Left colon (tissue), 2 donors: Measurements from ENCODE around the gene RIPK4. TPM values are rescaled to one million over a fixed set of nuclear protein-coding genes. Genes with fewer than 3 reads are reported as not detected.
"Not testable (repeated sequence)": the region's sequence is repeated elsewhere in the genome, so short reads cannot be mapped to it uniquely, and the experiment has no call there.

Source experiments
- ATAC-seq: fragments of 200-7000 bp; cut with Tn5 transposase; one replicate; pipeline ENCODE4 v1.9.1; 2020; ENCODE audit warnings: mild to moderate bottlenecking, moderate library complexity
- DNase-seq, 2 donors: peaks; one replicate each; pipeline ENCODE4 v3.0.0-alpha.2; 2020
- intact Hi-C, 2 donors: fragments of 100-400 bp; cut with DNase I in 1 of 2; cut with micrococcal nuclease in 1 of 2; formaldehyde crosslinking; loops; one replicate each; pipeline versions ENCODE4 v1.11.2 to v1.14.0; 2022; cut with DNase I, micrococcal nuclease
- total RNA-seq, 2 donors: library from RNA; stranded (reverse); fragmentation: NEBNext Ultra II Directional; extraction: Animal tissue kit (Norgen Biotek cat#: 25700); gene quantifications; one replicate each; pipeline ENCODE4 v1.2.1, GENCODE V29; 2021
- donor health status: DM: no; HTN: no; CAD: no.
- donor health status: DM: yes; HTN: yes; CAD: no.

Gene RIPK4
- total RNA-seq, 2 donors from 2014 or later = 11.0 to 16.0 TPM

GRCh38 chr21:41799763-41800162 lies 32.9 kb upstream of the RIPK4 start:
- DNase-seq = no peak
- intact Hi-C loops = no loop called here
- ATAC-seq = no peak

- DNase-seq = no peak
- ATAC-seq = no peak
- intact Hi-C loops = no loop called here
These were observed 31.5 kb upstream of the RIPK4 start for GRCh38 chr21:41798326-41798725.

- no peak for ATAC-seq
- intact Hi-C loops = no loop called here
- DNase-seq = no peak
These were observed 29.7 kb upstream of the RIPK4 start for GRCh38 chr21:41796476-41797080.

DNA sequence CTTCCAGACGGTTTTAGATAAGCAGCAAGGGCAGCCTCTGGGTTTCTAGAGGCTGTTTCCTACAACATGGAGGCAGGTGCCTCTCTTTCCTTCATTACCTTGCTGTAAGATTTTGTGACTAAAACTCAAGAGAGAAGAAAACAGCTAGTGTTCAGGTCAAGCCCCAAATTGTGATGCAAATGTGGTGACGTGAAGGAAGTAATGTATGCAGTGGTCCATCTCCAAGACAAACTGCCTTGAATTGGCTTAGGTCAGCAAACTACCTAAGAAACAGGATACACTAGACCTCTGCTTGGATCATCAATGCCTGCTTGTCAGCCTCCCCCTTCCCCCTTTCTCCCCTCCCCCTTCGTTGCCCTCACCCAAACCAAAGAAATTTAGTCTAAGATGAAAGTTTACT lies 28.9 kb upstream of the RIPK4 start:
- ATAC-seq (no peak), DNase-seq (no peak)
- intact Hi-C loops = no loop called here

GRCh38 chr21:41794600-41794999 lies 27.7 kb upstream of the RIPK4 start:
- DNase-seq (no peak), ATAC-seq (no peak)
- intact Hi-C loops = no loop called here

DNA sequence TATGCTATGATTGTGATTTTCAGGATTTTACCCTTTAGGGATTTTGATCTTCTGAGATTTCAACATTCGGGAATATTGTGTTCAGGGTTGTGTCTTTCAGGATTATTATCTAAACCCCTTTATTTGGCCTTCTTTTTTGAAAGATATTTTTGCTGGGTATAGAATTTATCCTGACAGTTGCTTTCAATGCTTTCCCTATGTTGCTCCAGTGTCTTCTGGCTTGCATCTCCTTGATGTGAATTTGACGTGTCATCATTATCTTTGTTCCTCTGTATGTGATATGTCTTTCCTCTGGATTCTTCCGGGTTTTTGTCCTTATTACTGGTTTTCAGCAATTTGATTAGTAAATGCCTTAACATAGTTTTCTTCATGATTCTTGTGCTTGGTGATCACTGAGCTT lies 25.9 kb upstream of the RIPK4 start:
- intact Hi-C loops = no loop called here
- DNase-seq = no peak
- ATAC-seq = no peak

DNA sequence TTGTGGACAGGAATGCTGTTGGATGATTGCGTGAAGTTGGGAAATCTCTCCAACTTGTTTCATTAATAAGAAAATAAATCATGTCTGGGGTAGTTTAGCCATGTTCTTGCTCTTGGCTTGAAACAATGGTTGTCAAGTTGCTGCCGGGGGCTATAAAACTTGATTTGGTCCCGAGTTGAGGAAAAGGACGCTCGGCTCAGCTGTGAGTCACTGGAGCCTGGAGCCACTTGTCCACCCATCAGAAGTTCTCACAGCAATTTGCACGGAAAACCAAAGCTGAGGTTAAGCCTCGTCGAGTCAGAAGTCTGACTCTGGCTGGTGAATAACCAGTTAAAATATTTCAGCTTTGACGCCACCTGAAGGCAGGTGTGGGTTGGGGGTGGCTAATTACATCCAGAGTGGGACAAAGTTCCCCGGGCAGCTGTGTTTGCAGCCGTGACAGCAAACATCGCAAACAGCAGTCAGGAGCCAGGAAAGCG lies 19.7 kb upstream of the RIPK4 start:
- no peak for DNase-seq
- ATAC-seq = peak; percentile 30
- intact Hi-C loops = loop anchor here in 1 of 2 donors (10.0 kb wide), 1 partner anchor 502 kb away; no protein-coding TSS in a partner anchor

- intact Hi-C loops = loop anchor here in 1 of 2 donors (10.0 kb wide), 1 partner anchor 500 kb away; no protein-coding TSS in a partner anchor
- ATAC-seq, DNase-seq: not testable (repeated sequence)
These were observed 18.4 kb upstream of the RIPK4 start for GRCh38 chr21:41785262-41785661.

GRCh38 chr21:41784456-41785102 lies 17.7 kb upstream of the RIPK4 start:
- intact Hi-C loops = loop anchor here in 1 of 2 donors (10.0 kb wide), 1 partner anchor 500 kb away; no protein-coding TSS in a partner anchor
- ATAC-seq = no peak
- no peak for DNase-seq

DNA sequence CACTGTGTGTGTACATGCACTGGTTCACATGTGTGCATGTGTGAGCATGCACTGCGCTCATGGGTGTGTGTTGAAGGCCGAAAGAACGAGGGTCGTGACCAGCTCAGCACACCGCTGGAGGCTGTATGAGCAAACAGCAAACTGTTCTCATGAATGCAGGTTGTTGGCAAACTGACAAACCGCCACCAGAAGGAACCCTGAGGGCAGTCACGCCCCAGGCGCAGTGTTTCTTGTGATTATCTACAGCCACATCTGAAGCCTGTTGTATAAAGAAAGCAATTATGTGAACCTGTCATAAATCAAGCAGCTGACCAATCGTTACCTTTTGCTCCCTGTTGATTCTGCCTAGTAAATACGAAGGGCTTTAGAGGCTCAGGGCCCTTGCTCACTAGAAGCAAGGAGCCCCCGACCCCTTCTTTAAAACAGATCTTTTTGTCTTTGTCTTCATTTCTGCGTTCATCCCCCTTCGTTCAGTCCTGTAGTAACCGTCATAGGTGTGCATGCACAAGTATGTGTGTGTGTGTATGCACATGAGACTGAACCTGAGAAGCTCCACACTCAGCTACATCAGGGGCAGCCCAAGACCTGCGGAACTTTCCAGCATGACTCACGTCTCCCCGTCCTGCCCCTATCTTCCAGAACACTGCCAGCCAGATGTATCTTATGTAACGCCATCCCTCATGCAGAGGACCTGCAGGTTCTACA lies 16.8 kb upstream of the RIPK4 start:
- DNase-seq (peak; percentile 88 to 89), ATAC-seq (peak; percentile 76)
- intact Hi-C loops = loop anchor here in 1 of 2 donors (10.0 kb wide), 1 partner anchor 499 kb away; no protein-coding TSS in a partner anchor

DNA sequence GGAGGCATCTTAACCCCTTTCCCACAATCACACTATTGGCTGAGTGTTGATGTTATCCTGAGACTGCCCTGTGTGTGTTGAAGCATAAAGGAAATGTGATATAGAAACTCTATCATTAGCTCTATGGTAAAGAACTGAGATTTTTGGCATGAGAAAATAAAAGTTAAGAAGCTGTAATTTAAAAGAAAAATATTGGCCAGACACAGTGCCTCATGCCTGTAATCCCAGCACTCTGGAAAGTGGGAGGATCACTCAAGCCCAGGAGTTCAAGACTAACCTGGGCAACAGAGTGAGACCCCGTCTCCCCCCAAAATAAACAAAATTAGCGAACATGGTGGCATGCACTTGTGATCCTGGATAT lies 14.2 kb upstream of the RIPK4 start:
- ATAC-seq (no peak), DNase-seq (no peak)
- intact Hi-C loops = loop anchor here in 1 of 2 donors (10.0 kb wide), 1 partner anchor 496 kb away; no protein-coding TSS in a partner anchor

- DNase-seq (no peak), ATAC-seq (no peak)
- intact Hi-C loops = loop anchor here in 1 of 2 donors (10.0 kb wide), 1 partner anchor 496 kb away; no protein-coding TSS in a partner anchor
These were observed 13.6 kb upstream of the RIPK4 start for GRCh38 chr21:41780337-41781049.

GRCh38 chr21:41779659-41780058 lies 12.8 kb upstream of the RIPK4 start:
- intact Hi-C loops = loop anchor here (5.0 to 10.0 kb wide), 3 partner anchors 165 to 495 kb away; no protein-coding TSS in a partner anchor
- DNase-seq (peak in 1 of 2 donors; percentile 39), ATAC-seq (peak; percentile 57)

- DNase-seq = peak; percentile 47 to 66
- ATAC-seq = peak; percentile 66
- intact Hi-C loops = loop anchor here (5.0 to 10.0 kb wide), 2 partner anchors 164 to 167 kb away; no protein-coding TSS in a partner anchor
These were observed 12.2 kb upstream of the RIPK4 start for GRCh38 chr21:41778930-41779600.

DNA sequence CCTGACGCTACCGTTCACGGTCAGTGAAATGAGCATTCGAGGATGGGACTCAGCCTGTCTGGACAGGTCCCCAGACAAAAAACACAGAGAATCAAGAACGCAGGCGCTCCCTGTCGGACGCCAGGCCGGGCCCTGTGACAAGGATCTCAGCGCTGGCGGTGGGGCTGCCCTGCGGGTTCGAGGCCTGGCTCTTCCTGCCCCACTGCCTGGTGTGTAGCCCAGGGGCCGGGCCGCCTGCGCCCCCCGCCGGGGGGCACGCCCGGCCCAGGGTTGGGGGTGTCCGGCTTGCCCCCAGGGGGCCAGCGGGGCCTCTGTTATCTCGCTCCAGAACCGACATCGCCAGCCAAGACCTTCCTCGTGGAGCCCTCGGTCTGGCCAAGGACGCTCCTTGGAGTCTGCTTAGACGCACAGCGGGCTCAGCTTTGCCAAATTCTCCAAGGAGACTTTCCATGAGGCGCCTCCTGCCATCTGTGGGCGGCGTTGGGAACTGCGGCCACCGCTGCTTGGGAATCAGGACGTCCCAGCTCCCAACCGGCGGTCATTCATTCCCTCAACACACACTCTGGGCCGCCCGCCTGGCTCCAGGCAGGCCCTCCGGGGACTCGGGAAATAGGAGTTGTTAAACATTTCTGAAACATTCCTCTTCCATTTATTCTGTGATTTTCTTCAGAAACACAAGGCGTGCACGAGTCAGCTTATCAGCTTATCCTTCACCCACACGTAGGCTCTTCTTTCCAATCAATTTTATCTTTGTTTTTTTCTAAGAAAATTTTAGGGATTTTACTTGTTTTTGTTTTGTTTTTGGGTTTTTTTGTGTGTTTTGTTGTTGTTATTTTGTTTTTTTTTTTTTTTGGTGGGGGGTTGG lies 11.3 kb upstream of the RIPK4 start:
- DNase-seq (peak; percentile 79 to 90), ATAC-seq (peak; percentile 75)
- intact Hi-C loops = loop anchor here (5.0 to 10.0 kb wide), 2 partner anchors 163 to 166 kb away; no protein-coding TSS in a partner anchor

- DNase-seq (no peak), ATAC-seq (no peak)
- intact Hi-C loops = loop anchor here (5.0 to 10.0 kb wide), 2 partner anchors 162 to 164 kb away; no protein-coding TSS in a partner anchor
These were observed 9.9 kb upstream of the RIPK4 start for GRCh38 chr21:41776778-41777177.

GRCh38 chr21:41775149-41775472 lies 8.3 kb upstream of the RIPK4 start:
- no peak for DNase-seq
- intact Hi-C loops = loop anchor here (5.0 to 10.0 kb wide), 2 partner anchors 160 to 163 kb away; no protein-coding TSS in a partner anchor
- no peak for ATAC-seq
